ENCODE data around the gene STK4. TPM values are rescaled to one million over a fixed set of nuclear protein-coding genes. Genes with fewer than 3 reads are reported as not detected.

Gene STK4
- total and polyA plus RNA-seq, 2 of the 4 experiments (the other 2 are of a cell fraction), result 10.2 to 22.2 TPM

DNA sequence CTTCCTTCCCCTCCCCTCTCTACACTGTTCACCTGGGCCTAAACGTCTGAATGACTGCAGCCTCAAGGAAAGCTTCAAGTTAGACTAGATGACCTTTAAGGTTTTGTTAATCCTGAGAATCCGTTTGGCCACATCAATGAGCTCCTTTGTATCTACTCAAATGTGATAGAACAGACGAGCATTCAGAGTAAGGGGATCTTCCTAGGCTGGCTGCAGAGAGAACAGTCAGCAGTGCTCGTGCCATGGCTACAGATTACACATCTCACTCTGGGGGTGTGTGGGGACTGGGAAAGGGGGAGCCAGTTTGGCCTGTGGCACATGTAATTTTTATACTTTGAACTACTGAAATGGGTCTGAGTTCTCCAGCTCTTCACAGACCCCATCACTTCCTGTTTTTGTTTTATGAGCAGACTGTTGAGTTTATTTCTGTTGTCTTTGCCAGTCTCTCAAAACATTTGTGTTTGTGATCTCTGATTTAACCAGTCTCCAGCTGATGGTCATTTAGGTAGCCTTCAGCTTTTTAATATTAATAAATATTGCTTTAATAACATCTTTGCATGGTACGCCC lies 83.7 kb downstream of the STK4 start:
- no peak overlapping the region for H3K27ac ChIP-seq (ENCODE audit: insufficient read depth, low read length)
- peak overlapping the region; percentile 46; the same call in 1 of the 2 replicates for H4K91ac ChIP-seq (ENCODE audit: insufficient read depth, low read depth, low read length)
- H2BK15ac ChIP-seq (ENCODE audit: low read depth, low read length), result no peak overlapping the region
- ATAC-seq (ENCODE audit: low read depth), result no peak
- H3K79me1 ChIP-seq (ENCODE audit: low read depth in 1 of 2, low read length in 2 of 2), result peaks cover 16 to 22% of the 10 kb centered on the region in 2 experiments; a peak in 3 of 4 replicates
- no peak overlapping the region for H3K4me3 ChIP-seq (ENCODE audit: insufficient read depth, low read depth, low read length)
- in situ Hi-C loops (cut with MboI; ENCODE audit: low sequenced_read_pairs), result loop anchor here (5.0 to 25.0 kb wide), 2 partner anchors 37 to 737 kb away; partner anchors contain the start of genes DNTTIP1 and WFDC3
- no peak overlapping the region for H3K56ac ChIP-seq (ENCODE audit: extremely low read depth, insufficient read depth, low read length)
- peak overlapping the region; percentile 72 for H3K18ac ChIP-seq (ENCODE audit: low read depth, low read length)
- ChIA-PET CTCF (interaction anchor here (1.1 to 2.9 kb wide), 4 partner anchors 11 to 244 kb away, joined by 3 to 10 read pairs (median 6); no protein-coding TSS in a partner anchor), POLR2A (ENCODE audit: unreplicated experiment) (no interaction called here)
- H4K5ac ChIP-seq (ENCODE audit: low read depth, low read length), result peak overlapping the region; percentile 26
- H3K14ac ChIP-seq (replicated peaks; ENCODE audit: low read depth, low read length), result no peak overlapping the region
- H2BK20ac ChIP-seq (ENCODE audit: low read depth, low read length), result no peak overlapping the region
- no peaks in the 10 kb centered on the region for H3K9me1 ChIP-seq (ENCODE audit: insufficient read depth, low read length)
- H3K4me2 ChIP-seq (ENCODE audit: low read depth, low read length), result no peak overlapping the region
- no peak overlapping the region for H3K23ac ChIP-seq (ENCODE audit: low read depth, low read length)
- dilution Hi-C loops (cut with HindIII; ENCODE audit: low sequenced_read_pairs, unreplicated experiment), result no loop called here
- H3K27me3 ChIP-seq (ENCODE audit: control insufficient read depth, insufficient read depth, low read length), result no peaks in the 10 kb centered on the region
- H4K20me1 ChIP-seq (ENCODE audit: insufficient read depth, low read length), result no peaks in the 10 kb centered on the region
- no peak for DNase-seq
- no peak overlapping the region for H2AFZ ChIP-seq (replicated peaks; ENCODE audit: low read length, poor library complexity)
- 0 out of 4 replicates have a peak overlapping the region, but pooled peaks of 1 of the 2 experiments have one; percentile 14 for H4K8ac ChIP-seq (ENCODE audit: low read depth in 2 of 2, low read length in 2 of 2)
- peak overlapping the region; percentile 40; the same call in 1 of the 2 replicates for H2AK5ac ChIP-seq (ENCODE audit: low read depth, low read length)
- WGBS, 2 experiments (ENCODE audit: extremely low coverage in 2 of 2, insufficient read length in 1 of 2), result 17% methylated on average over 1 of the region's 5 CpGs; no CpG with 5 or more reads in 1 of the 2 experiments
- peak overlapping the region; percentile 3 for H2BK5ac ChIP-seq (ENCODE audit: low read depth, low read length, poor library complexity, severe bottlenecking)
- H2BK120ac ChIP-seq (ENCODE audit: low read depth, low read length), result no peak overlapping the region
- peak overlapping the region; percentile 10; the same call in 1 of the 2 replicates for H3K4ac ChIP-seq (ENCODE audit: low read depth, low read length)
- H3K9ac ChIP-seq (ENCODE audit: low read depth, low read length), result no peak overlapping the region
- TF ChIP-seq, protein P1, sequence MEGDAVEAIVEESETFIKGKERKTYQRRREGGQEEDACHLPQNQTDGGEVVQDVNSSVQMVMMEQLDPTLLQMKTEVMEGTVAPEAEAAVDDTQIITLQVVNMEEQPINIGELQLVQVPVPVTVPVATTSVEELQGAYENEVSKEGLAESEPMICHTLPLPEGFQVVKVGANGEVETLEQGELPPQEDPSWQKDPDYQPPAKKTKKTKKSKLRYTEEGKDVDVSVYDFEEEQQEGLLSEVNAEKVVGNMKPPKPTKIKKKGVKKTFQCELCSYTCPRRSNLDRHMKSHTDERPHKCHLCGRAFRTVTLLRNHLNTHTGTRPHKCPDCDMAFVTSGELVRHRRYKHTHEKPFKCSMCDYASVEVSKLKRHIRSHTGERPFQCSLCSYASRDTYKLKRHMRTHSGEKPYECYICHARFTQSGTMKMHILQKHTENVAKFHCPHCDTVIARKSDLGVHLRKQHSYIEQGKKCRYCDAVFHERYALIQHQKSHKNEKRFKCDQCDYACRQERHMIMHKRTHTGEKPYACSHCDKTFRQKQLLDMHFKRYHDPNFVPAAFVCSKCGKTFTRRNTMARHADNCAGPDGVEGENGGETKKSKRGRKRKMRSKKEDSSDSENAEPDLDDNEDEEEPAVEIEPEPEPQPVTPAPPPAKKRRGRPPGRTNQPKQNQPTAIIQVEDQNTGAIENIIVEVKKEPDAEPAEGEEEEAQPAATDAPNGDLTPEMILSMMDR (conservative IDR thresholded peaks at IDR 0.05; ENCODE audit: low read depth, low read length), result no peak
- TF ChIP-seq MXI1 (IDR thresholded peaks at IDR 0.05; ENCODE audit: borderline replicate concordance, low read depth, low read length), result no peak
- no peak for TF ChIP-seq CHD1 (IDR thresholded peaks at IDR 0.05; ENCODE audit: low read depth, low read length)
- TF ChIP-seq, protein P2, sequence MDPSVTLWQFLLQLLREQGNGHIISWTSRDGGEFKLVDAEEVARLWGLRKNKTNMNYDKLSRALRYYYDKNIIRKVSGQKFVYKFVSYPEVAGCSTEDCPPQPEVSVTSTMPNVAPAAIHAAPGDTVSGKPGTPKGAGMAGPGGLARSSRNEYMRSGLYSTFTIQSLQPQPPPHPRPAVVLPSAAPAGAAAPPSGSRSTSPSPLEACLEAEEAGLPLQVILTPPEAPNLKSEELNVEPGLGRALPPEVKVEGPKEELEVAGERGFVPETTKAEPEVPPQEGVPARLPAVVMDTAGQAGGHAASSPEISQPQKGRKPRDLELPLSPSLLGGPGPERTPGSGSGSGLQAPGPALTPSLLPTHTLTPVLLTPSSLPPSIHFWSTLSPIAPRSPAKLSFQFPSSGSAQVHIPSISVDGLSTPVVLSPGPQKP (IDR thresholded peaks at IDR 0.05; ENCODE audit: borderline replicate concordance, low read depth, low read length), result no peak
- TF ChIP-seq, protein P3, sequence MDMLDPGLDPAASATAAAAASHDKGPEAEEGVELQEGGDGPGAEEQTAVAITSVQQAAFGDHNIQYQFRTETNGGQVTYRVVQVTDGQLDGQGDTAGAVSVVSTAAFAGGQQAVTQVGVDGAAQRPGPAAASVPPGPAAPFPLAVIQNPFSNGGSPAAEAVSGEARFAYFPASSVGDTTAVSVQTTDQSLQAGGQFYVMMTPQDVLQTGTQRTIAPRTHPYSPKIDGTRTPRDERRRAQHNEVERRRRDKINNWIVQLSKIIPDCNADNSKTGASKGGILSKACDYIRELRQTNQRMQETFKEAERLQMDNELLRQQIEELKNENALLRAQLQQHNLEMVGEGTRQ (IDR thresholded peaks at IDR 0.05; ENCODE audit: low read depth, low read length), result no peak
- TF ChIP-seq RAD21 (IDR thresholded peaks at IDR 0.05; ENCODE audit: low read length), result no peak
- TF ChIP-seq SMC3 (IDR thresholded peaks at IDR 0.05; ENCODE audit: low read depth, low read length), result no peak
- no peak for TF ChIP-seq CEBPB (IDR thresholded peaks at IDR 0.05; ENCODE audit: low read depth, low read length)
- TF ChIP-seq MAZ (IDR thresholded peaks at IDR 0.05; ENCODE audit: borderline replicate concordance, low read depth, low read length), result no peak
- no peak for TF ChIP-seq RCOR1 (IDR thresholded peaks at IDR 0.05; ENCODE audit: insufficient replicate concordance, low read length)
- no peak for TF ChIP-seq MAFK (IDR thresholded peaks at IDR 0.05; ENCODE audit: low read depth, low read length)
- TF ChIP-seq BHLHE40 (IDR thresholded peaks at IDR 0.05; ENCODE audit: low read depth, low read length), result no peak
- TF ChIP-seq FOS (IDR thresholded peaks at IDR 0.05; ENCODE audit: low read depth, low read length), result no peak
- no peaks in the 10 kb centered on the region for H3K36me3 ChIP-seq (ENCODE audit: control insufficient read depth, insufficient read depth, low read length)
- intact Hi-C loops (cut with micrococcal nuclease), result loop anchor here (5.0 kb wide), 2 partner anchors 37 to 722 kb away; no protein-coding TSS in a partner anchor
- H2AK9ac ChIP-seq (replicated peaks; ENCODE audit: low read depth, low read length, poor library complexity), result no peak overlapping the region
- peaks cover 14% of the 10 kb centered on the region for H3K4me1 ChIP-seq (ENCODE audit: control insufficient read depth, insufficient read depth, low read length)
- H3K9me3 ChIP-seq (ENCODE audit: control insufficient read depth, insufficient read depth, low read length), result no peaks in the 10 kb centered on the region
- no TSS peak for BruUV-seq (replicated peaks)
